D721Med (cell line): Measurements from ENCODE around the gene TNIP1.

ENCODE experiments used
- DNase-seq: peaks from one replicate; pipeline ENCODE4 v3.0.0; 2011; ENCODE audit warnings: low spot score; ENCODE audit not compliant: insufficient read length
- FAIRE-seq: peaks from 2 replicates; lab custom pipeline; 2011; peaks lifted over from hg19 to GRCh38; lab: Jason Lieb, UNC
- TF ChIP-seq, protein P1 (sequence below): IDR thresholded peaks from 2 replicates; pipeline ENCODE4 v1.5.1; 2012; ENCODE audit warnings: mild to moderate bottlenecking, control low read depth; ENCODE audit not compliant: insufficient read depth; ENCODE audit errors: missing control alignments

Gene TNIP1

DNA sequence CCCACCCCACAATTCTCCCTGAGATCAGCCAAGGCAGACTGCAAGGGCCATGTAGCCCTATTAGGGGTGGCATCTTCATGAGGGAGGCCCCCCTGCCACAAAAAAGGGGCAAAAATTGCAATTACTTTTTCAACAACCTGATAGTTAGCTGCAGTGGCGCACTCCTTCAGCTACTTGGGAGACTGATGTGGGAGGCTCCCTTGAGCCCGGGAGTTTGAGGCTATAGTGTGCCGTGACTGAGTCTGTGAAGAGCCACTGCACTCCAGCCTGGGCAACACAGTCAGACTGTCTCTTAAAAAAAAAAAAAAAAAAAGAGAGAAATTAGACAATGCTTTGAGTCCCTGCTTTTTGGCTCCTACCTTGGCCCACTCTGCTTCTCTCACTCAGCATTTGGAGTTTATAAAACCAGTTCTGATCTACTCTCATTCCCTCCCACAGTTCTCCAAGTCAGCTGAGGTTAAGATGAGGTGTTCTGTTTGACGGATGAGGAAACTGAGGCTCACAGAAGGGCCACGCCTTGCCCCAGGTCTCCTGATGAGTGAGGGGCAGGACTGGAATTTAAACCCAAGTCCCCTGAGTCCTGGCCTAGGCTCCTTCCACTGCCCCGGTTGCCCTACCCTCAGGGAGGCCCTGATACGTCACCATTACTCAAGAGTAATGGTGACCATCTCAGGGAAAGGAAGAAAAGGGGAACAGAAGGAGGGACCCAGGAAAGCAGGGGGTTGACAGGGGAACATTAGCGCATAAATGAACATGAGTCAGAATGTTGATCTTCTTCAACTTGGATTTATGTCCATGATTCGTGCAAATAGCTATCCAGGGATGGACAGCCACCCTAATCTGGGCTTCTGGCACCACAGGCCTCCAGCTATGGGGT, 51.4 kb downstream of the TNIP1 start:
- DNase-seq, result no peak
- FAIRE-seq, result no peak
- TF ChIP-seq, protein P1, sequence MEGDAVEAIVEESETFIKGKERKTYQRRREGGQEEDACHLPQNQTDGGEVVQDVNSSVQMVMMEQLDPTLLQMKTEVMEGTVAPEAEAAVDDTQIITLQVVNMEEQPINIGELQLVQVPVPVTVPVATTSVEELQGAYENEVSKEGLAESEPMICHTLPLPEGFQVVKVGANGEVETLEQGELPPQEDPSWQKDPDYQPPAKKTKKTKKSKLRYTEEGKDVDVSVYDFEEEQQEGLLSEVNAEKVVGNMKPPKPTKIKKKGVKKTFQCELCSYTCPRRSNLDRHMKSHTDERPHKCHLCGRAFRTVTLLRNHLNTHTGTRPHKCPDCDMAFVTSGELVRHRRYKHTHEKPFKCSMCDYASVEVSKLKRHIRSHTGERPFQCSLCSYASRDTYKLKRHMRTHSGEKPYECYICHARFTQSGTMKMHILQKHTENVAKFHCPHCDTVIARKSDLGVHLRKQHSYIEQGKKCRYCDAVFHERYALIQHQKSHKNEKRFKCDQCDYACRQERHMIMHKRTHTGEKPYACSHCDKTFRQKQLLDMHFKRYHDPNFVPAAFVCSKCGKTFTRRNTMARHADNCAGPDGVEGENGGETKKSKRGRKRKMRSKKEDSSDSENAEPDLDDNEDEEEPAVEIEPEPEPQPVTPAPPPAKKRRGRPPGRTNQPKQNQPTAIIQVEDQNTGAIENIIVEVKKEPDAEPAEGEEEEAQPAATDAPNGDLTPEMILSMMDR, result no peak

DNA sequence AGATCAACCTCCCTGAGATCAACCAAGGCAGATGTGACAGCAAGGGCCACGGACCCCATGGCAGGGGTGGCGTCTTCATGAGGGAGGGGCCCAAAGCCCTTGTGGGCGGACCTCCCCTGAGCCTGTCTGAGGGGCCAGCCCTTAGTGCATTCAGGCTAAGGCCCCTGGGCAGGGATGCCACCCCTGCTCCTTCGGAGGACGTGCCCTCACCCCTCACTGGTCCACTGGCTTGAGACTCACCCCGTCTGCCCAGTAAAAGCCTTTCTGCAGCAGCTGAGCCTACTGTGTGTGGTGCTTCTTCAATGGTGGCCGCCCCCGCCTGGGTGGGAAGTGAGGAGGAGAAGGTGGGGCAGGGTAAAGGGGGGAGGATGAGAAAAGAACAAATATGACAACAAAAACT, 52.1 kb downstream of the TNIP1 start:
- TF ChIP-seq, protein P1, result no peak
- DNase-seq (no peak), FAIRE-seq (no peak)

DNA sequence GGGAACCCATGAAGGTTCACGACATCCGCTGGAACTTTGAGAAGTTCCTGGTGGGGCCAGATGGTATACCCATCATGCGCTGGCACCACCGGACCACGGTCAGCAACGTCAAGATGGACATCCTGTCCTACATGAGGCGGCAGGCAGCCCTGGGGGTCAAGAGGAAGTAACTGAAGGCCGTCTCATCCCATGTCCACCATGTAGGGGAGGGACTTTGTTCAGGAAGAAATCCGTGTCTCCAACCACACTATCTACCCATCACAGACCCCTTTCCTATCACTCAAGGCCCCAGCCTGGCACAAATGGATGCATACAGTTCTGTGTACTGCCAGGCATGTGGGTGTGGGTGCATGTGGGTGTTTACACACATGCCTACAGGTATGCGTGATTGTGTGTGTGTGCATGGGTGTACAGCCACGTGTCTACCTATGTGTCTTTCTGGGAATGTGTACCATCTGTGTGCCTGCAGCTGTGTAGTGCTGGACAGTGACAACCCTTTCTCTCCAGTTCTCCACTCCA, 52.8 kb downstream of the TNIP1 start:
- TF ChIP-seq, protein P1, result no peak
- DNase-seq (no peak), FAIRE-seq (no peak)

DNA sequence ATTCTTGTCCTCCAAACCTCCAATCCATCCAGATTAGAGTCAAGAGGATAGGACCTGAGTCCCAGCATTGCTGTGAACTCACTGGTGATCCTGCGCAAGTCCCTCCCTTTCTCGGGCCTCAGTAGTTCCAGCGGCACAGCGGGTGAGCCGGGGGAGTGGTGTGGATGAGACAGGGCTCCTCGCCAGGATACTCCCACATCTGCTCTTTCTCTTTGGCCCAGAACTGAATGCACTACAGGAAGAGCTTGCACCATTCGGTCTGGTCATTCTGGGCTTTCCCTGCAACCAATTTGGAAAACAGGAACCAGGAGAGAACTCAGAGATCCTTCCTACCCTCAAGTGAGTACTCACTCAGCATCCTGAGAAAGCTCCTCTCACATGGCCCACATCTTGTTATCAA, 54.2 kb downstream of the TNIP1 start:
- no peak for FAIRE-seq
- TF ChIP-seq, protein P1, result no peak

DNA sequence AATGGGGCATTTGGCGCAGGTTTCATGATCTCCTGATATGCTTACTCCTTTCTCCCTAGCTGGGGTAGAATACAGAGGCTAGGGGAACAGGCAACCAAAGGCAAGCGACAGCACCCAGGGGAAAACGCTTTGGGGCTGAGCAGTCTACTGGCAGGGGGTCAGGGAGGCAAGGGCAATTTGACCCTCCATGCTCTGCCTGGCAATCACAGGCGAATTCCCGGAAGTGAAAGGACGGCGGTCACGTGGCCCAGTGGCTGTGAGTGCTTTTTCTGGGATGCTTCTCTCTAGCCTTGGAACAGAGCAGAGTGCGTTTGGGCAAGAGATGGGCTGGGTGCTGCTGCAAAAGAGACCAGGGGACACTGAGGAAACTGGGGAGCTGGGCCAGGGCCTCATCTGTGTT, 54.7 kb downstream of the TNIP1 start:
- no peak for FAIRE-seq
- no peak for DNase-seq
- TF ChIP-seq, protein P1, result no peak

More for the DNA sequence above, 54.2 kb downstream of the TNIP1 start:
- no peak for DNase-seq

DNA sequence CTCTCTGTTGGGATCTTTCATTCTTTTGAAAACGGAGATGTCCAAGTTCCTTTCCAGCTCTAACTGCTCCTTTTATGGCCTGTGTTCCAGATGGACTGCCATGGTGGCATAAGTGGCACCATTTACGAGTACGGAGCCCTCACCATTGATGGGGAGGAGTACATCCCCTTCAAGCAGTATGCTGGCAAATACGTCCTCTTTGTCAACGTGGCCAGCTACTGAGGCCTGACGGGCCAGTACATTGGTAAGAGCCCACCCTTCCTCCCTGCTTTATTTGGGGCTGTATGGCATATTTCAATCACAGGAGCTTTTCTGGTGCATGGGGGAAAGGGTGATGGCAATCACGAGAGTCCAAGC, 55.6 kb downstream of the TNIP1 start:
- TF ChIP-seq, protein P1, result no peak
- DNase-seq (no peak), FAIRE-seq (no peak)
